Neural progenitor cell (in vitro differentiated cells): ENCODE data around the gene OR2T3.
"Not testable (repeated sequence)": the region's sequence is repeated elsewhere in the genome, so short reads cannot be mapped to it uniquely, and the experiment has no call there.

Source experiments
- CTCF ChIP-seq: fragments of 200-600 bp; sonication (generic); IDR thresholded peaks from 2 replicates; pipeline ENCODE4 v1.5.1; 2017; ENCODE audit warnings: antibody characterized with exemption, mild to moderate bottlenecking
- EZH2 ChIP-seq: fragments of 200-600 bp; sonication (generic); IDR thresholded peaks from 2 replicates; pipeline ENCODE4 v1.6.1; 2017; ENCODE audit warnings: antibody characterized with exemption, mild to moderate bottlenecking, moderate library complexity

- not testable (repeated sequence) for TF ChIP-seq CTCF, EZH2
These were observed 45.0 kb upstream of the OR2T3 start for GRCh38 chr1:248428192-248428533.
